Measurements from ENCODE around the gene MAGEA11.
"Not testable (repeated sequence)": the region's sequence is repeated elsewhere in the genome, so short reads cannot be mapped to it uniquely, and the experiment has no call there.

Gene MAGEA11

GRCh38 chrX:149711545-149712236 is at the start of gene MAGEA11:
Gene MAGEA11, plus strand, starts transcription at chrX:149712060. Its CDS starts 1,100 bp downstream, at chrX:149713160.
- no peak for DNase-seq

GRCh38 chrX:149675088-149675487 is 36.8 kb upstream of the MAGEA11 start:
- not testable (repeated sequence) for DNase-seq

- not testable (repeated sequence) for DNase-seq
Measured at GRCh38 chrX:149675554-149675953, 36.3 kb upstream of the MAGEA11 start.

- not testable (repeated sequence) for DNase-seq
Measured at GRCh38 chrX:149679164-149679678, 32.6 kb upstream of the MAGEA11 start.

GRCh38 chrX:149681182-149681581 is 30.7 kb upstream of the MAGEA11 start:
- DNase-seq, result no peak

- no peak for DNase-seq
Measured at GRCh38 chrX:149682031-149682430, 29.8 kb upstream of the MAGEA11 start.

- DNase-seq, result no peak
Measured at GRCh38 chrX:149682956-149683947, 28.6 kb upstream of the MAGEA11 start.

GRCh38 chrX:149683966-149684730 is 27.7 kb upstream of the MAGEA11 start:
- DNase-seq, result no peak

GRCh38 chrX:149687991-149688390 is 23.9 kb upstream of the MAGEA11 start:
- DNase-seq, result no peak

GRCh38 chrX:149688552-149688951 is 23.3 kb upstream of the MAGEA11 start:
- DNase-seq, result no peak

- no peak for DNase-seq
Measured at GRCh38 chrX:149691794-149692193, 20.1 kb upstream of the MAGEA11 start.

- not testable (repeated sequence) for DNase-seq
Measured at GRCh38 chrX:149692686-149693272, 19.1 kb upstream of the MAGEA11 start.

- DNase-seq, result no peak
Measured at GRCh38 chrX:149699761-149700160, 12.1 kb upstream of the MAGEA11 start.

GRCh38 chrX:149704664-149705063 is 7.2 kb upstream of the MAGEA11 start:
- no peak for DNase-seq

- DNase-seq, result no peak
Measured at GRCh38 chrX:149707147-149707901, 4.5 kb upstream of the MAGEA11 start.

GRCh38 chrX:149712831-149713230 is 971 bp downstream of the MAGEA11 start:
- DNase-seq, result no peak

GRCh38 chrX:149713279-149714050 is 1.6 kb downstream of the MAGEA11 start:
- no peak for DNase-seq

GRCh38 chrX:149715468-149715867 is 3.6 kb downstream of the MAGEA11 start:
- DNase-seq, result no peak

- DNase-seq, result no peak
Measured at GRCh38 chrX:149716632-149717031, 4.8 kb downstream of the MAGEA11 start.

GRCh38 chrX:149717803-149718202 is 5.9 kb downstream of the MAGEA11 start:
- no peak for DNase-seq

GRCh38 chrX:149718757-149719156 is 6.9 kb downstream of the MAGEA11 start:
- no peak for DNase-seq
